Stomach smooth muscle (tissue), 2 donors: ENCODE measurements around the gene AQP12A.

ENCODE experiments used
- H3K27ac ChIP-seq: one replicate; pipeline ENCODE4 v1.7.0; 2013; ENCODE audit warnings: mild to moderate bottlenecking, low read length, inconsistent platforms
- H3K27me3 ChIP-seq, 2 donors: one replicate each; pipeline ENCODE4 v1.7.0; 2013; ENCODE audit warnings: low read length in 2 of 2; ENCODE audit not compliant: insufficient read depth in 2 of 2, control insufficient read depth in 1 of 2
- H3K36me3 ChIP-seq, 2 donors: one replicate each; pipeline ENCODE4 v1.7.0; 2013; ENCODE audit warnings: low read length in 2 of 2; ENCODE audit not compliant: control insufficient read depth in 2 of 2, insufficient read depth in 2 of 2
- H3K4me1 ChIP-seq: one replicate; pipeline ENCODE4 v1.7.0; 2013; ENCODE audit warnings: low read length; ENCODE audit not compliant: control insufficient read depth, insufficient read depth
- H3K4me3 ChIP-seq, 2 donors: one replicate each; pipeline ENCODE4 v1.7.0; 2013; ENCODE audit warnings: low read length in 2 of 2
- H3K9ac ChIP-seq, 2 donors: one replicate each; pipeline ENCODE4 v1.7.0; 2013; ENCODE audit warnings: low read length in 2 of 2, mild to moderate bottlenecking in 1 of 2
- H3K9me3 ChIP-seq, 2 donors: one replicate each; pipeline ENCODE4 v1.7.0; 2013; ENCODE audit warnings: low read length in 2 of 2; ENCODE audit not compliant: control insufficient read depth in 2 of 2
- donor health status: healthy.
- donor health status: Pancreatic carcinoma.

Gene AQP12A

DNA sequence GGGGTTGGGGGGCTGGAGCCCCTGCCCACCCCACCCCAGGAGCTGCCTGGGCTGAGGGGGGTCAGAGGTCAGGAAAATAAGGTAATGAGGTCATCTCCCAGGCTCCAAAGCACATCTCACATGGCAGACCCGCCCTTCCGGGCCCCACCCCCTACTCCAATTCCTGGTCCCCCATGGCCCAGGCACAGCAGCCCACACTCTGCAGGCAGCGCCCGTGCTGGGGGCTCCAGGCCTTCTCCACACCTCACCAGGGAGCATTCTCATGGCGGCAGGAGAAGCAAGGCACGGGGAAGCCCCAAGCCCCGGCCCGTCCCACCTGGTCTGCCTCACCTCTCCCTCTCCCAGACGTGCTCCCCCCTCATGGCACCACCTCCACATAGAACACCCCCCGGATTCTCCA lies 43.8 kb downstream of the AQP12A start:
- no peak overlapping the region for H3K27ac ChIP-seq
- peaks cover 3% of the 10 kb centered on the region for H3K4me1 ChIP-seq
- H3K4me3 ChIP-seq: no peak overlapping the region
- H3K9me3 ChIP-seq: no peaks in the 10 kb centered on the region
- H3K27me3 ChIP-seq: peaks cover 6 to 8% of the 10 kb centered on the region in 2 donors
- H3K36me3 ChIP-seq: no peaks in the 10 kb centered on the region
- H3K9ac ChIP-seq: no peak overlapping the region

- no peaks in the 10 kb centered on the region for H3K9me3 ChIP-seq
- H3K9ac ChIP-seq: no peak overlapping the region
- no peak overlapping the region for H3K4me3 ChIP-seq
- no peaks in the 10 kb centered on the region for H3K27me3 ChIP-seq
- H3K36me3 ChIP-seq: no peaks in the 10 kb centered on the region
- H3K4me1 ChIP-seq: no peaks in the 10 kb centered on the region
- H3K27ac ChIP-seq: no peak overlapping the region
Observed at GRCh38 chr2:240736281-240737250, 44.9 kb downstream of the AQP12A start.

GRCh38 chr2:240737512-240737911 lies 45.8 kb downstream of the AQP12A start:
- Histone ChIP-seq H3K27me3 (no peaks in the 10 kb centered on the region), H3K4me3 (no peak overlapping the region), H3K27ac (no peak overlapping the region), H3K9ac (no peak overlapping the region), H3K9me3 (no peaks in the 10 kb centered on the region), H3K36me3 (no peaks in the 10 kb centered on the region), H3K4me1 (no peaks in the 10 kb centered on the region)

DNA sequence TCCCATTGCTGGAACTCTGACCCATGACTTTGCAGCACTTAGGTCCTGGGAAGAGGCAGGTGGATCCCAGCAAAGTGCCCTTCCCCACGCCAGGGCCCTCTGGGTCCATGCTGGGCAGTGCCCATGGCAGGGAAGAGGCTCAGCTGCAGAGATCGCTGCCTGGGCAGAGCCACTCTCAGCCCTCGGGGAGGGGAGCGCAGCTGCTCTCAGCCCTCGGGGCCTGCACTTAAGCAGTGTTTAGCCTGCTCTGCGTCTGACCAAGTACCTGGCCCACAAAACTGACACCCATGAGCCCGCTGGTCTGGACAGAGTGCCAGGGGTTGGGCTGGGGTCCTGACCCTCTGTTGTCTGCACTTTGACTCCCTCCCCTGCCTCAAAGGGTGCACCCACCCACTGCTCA lies 46.3 kb downstream of the AQP12A start:
- Histone ChIP-seq H3K4me3 (no peak overlapping the region), H3K9me3 (no peaks in the 10 kb centered on the region), H3K9ac (no peak overlapping the region), H3K36me3 (no peaks in the 10 kb centered on the region), H3K4me1 (no peaks in the 10 kb centered on the region), H3K27me3 (no peaks in the 10 kb centered on the region), H3K27ac (no peak overlapping the region)

GRCh38 chr2:240739797-240740196 lies 48.1 kb downstream of the AQP12A start:
- no peaks in the 10 kb centered on the region for H3K27me3 ChIP-seq
- no peaks in the 10 kb centered on the region for H3K36me3 ChIP-seq
- no peak overlapping the region for H3K27ac ChIP-seq
- no peaks in the 10 kb centered on the region for H3K4me1 ChIP-seq
- no peaks in the 10 kb centered on the region for H3K9me3 ChIP-seq
- H3K4me3 ChIP-seq: no peak overlapping the region
- H3K9ac ChIP-seq: no peak overlapping the region

DNA sequence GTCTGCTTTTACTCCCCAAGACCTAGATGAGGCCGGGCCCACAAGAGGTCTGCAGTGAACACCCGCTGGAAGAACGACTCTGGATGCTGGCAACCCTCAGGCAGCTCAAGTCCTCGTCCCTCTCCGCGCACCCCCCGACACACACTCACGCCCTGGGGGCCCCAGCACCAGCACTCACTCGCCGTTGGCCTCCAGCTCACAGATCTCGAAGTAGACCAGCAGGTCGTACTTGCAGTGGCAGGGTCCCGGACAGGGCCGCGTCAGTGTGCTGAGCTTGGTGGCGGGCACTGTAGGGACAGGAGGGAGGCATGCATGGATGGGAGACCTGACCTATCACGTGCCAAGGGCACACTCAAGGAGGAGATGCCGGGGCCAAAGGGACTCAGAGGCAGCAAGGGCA lies 49.4 kb downstream of the AQP12A start:
- H3K9ac ChIP-seq: no peak overlapping the region
- H3K9me3 ChIP-seq: no peaks in the 10 kb centered on the region
- no peaks in the 10 kb centered on the region for H3K36me3 ChIP-seq
- H3K4me1 ChIP-seq: no peaks in the 10 kb centered on the region
- no peak overlapping the region for H3K27ac ChIP-seq
- H3K27me3 ChIP-seq: peaks cover 0 to 2% of the 10 kb centered on the region in 2 donors
- H3K4me3 ChIP-seq: no peak overlapping the region

GRCh38 chr2:240742602-240743095 lies 51.0 kb downstream of the AQP12A start:
- Histone ChIP-seq H3K27ac (no peak overlapping the region), H3K36me3 (no peaks in the 10 kb centered on the region), H3K27me3 (peaks cover 0 to 2% of the 10 kb centered on the region in 2 donors), H3K9ac (no peak overlapping the region), H3K4me1 (no peaks in the 10 kb centered on the region), H3K4me3 (no peak overlapping the region), H3K9me3 (no peaks in the 10 kb centered on the region)

DNA sequence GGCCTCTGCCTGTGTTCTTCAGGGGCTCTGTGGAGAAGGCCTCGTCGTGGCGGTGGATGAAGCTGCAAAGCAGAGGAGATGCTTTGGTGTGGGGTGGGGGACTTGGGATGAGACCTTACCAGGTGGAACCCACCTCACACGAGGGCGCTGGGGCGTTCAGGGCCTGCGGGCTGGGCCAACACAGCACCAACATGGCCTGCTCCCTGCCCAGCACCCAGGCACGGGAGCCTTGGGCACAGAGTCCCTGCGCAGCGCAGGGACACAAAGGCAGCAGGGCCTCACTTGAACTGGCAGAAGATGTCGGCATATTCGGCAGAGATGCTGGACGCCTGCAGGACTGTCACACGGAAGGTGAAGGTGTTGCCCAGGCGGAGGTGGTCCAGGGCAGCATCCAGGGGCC lies 53.8 kb downstream of the AQP12A start:
- H3K9me3 ChIP-seq: no peaks in the 10 kb centered on the region
- no peaks in the 10 kb centered on the region for H3K4me1 ChIP-seq
- H3K9ac ChIP-seq: no peak overlapping the region
- H3K4me3 ChIP-seq: no peak overlapping the region
- H3K27ac ChIP-seq: no peak overlapping the region
- H3K27me3 ChIP-seq: peaks cover 0 to 2% of the 10 kb centered on the region in 2 donors
- H3K36me3 ChIP-seq: no peaks in the 10 kb centered on the region

DNA sequence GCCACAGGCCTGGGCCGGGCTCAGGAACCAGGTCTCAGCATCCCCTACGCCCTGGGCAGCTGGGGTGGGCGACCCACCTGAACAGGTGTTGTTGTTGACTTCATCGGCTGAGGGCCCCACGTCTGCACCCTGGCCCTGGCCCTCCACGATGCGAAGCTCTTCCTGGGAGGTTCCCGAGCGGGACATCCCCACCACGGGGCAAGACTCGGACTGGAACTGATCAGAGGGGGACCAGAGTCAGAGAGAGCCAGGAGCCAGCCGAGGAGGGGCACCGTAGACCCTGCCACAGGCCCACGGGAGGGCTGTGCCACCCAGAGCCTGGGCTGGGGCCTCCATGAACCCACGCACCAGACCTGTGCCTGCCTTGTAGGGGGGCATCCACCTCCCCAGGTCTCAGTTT lies 54.3 kb downstream of the AQP12A start:
- Histone ChIP-seq H3K9ac (no peak overlapping the region), H3K27me3 (peaks cover 0 to 2% of the 10 kb centered on the region in 2 donors), H3K27ac (no peak overlapping the region), H3K4me1 (no peaks in the 10 kb centered on the region), H3K4me3 (no peak overlapping the region), H3K36me3 (no peaks in the 10 kb centered on the region), H3K9me3 (no peaks in the 10 kb centered on the region)

DNA sequence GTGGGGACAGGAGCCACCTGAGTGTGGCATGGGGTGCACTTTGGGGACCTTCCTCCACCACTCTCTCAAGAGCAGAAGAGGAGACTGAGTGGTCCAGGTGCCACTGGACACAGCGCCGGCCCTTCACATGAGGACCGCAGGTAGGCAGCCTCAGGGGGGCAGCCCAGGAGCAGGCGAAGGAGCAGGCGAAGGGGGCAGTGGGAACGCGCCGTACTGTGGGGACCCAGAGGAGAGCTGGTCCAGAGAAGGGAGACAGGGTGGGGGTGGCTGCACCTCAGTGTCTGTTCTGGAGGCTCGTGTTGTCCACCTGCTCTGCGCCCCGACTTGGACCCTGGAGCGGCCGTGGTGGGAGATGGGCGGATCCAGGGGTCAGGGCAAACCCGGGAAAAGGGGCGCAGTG lies 55.0 kb downstream of the AQP12A start:
- Histone ChIP-seq H3K27me3 (peaks cover 0 to 2% of the 10 kb centered on the region in 2 donors), H3K9me3 (no peaks in the 10 kb centered on the region), H3K36me3 (no peaks in the 10 kb centered on the region), H3K4me3 (no peak overlapping the region), H3K9ac (no peak overlapping the region), H3K27ac (no peak overlapping the region), H3K4me1 (no peaks in the 10 kb centered on the region)

GRCh38 chr2:240747256-240747655 lies 55.6 kb downstream of the AQP12A start:
- Histone ChIP-seq H3K4me1 (no peaks in the 10 kb centered on the region), H3K27ac (no peak overlapping the region)

More at GRCh38 chr2:240747256-240747655, 55.6 kb downstream of the AQP12A start:
- peaks cover 0 to 2% of the 10 kb centered on the region in 2 donors for H3K27me3 ChIP-seq
- no peak overlapping the region for H3K9ac ChIP-seq
- H3K4me3 ChIP-seq: no peak overlapping the region
- no peaks in the 10 kb centered on the region for H3K9me3 ChIP-seq
- H3K36me3 ChIP-seq: no peaks in the 10 kb centered on the region
